Measurements from ENCODE around the gene CXCL17. TPM values are rescaled to one million over a fixed set of nuclear protein-coding genes. Genes with fewer than 3 reads are reported as not detected.

The CXCL17 gene
- polyA plus RNA-seq, 4 donors, result 0.27 to 0.64 TPM; not detected in 2

- DNase-seq (ENCODE audit: low read depth in 4 of 4, low spot score in 3 of 4), result no peak
Observed at GRCh38 chr19:42426643-42427042, 16.1 kb downstream of the CXCL17 start.

DNA sequence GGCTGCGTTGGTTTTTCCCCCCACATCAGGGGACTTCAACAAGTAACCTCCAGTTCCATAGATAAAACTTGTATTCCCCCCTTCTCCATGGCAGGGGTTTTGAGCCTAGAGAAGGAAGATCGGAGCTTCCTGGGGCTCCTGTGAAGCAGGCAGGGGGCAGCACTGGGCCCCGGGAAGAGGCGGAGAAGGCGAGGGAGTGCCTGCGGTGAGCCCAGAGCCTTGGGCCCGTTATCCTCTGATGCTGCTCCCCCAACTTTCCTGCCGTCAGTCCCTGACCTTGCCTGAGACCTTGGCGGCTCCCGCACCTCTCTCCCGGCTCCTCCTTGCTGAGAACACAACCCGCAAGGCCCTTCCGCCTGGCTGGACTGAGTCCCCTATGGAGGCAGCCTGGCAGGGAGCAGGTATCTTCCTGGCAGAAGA, 18.0 kb downstream of the CXCL17 start:
- no peak for DNase-seq (ENCODE audit: low read depth in 4 of 4, low spot score in 3 of 4)

DNA sequence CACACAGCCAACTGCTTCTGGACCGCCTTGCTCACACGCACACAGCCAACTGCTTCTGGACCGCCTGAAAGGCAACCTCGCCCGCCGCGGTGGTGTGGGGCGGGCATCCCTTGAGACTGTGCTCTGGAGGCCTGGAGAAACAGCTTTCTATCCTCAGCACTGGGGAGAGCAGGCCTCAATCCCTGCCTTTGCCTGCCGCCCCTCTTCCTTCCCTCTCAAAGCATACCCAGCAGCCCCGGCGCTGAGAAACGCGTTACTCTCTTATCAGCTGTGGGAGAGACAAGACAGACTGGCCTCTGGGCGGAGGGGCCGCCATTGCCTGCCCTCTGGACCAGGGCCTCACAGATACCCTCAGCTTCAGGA, 18.4 kb downstream of the CXCL17 start:
- no peak for DNase-seq (ENCODE audit: low read depth in 4 of 4, low spot score in 3 of 4)

DNA sequence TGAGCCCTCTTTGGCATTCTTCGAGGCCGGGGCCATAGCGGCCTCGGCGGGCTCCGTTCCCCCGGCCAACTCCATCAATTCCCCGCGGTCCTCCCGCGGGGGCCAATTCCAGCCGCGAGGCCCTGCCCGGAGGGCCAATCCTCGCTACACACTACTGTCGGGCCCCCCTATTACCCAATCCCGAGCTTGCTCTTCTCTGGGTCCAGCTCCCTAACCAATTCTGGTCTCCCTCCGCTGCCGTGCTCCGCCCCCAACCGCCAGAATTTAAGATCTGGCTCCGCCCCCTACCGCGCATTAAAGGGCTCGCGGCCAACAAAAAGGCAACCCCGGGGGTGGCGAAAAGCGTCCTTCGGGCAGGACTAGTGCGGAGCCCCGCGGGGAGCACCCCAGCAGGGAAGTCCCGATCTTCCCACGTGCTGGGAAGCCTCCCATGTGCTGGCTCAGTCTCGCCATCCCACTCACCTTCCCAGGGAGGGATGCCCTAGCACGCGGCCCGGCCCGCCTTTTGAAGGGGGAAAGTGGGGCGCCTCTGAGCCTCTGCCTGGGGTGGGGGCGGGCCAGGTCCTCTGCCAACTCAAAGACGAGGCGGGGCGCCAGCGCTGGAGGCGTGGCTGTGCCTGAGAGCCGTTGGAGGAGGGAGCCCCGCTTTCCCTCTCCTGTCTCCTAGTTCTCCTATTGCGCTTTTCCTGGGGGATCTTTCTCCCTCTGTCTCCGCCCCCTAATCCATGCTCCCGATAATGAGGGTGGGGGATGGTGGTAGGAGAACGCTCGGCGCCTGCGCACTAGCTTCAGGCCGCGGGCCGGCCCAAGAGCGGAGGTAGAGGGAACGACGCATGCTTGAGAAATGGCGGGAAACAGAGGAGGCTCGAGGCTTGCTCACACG, 19.0 kb downstream of the CXCL17 start:
- peak; percentile 82 to 92 (median 89) for DNase-seq (ENCODE audit: low read depth in 4 of 4, low spot score in 3 of 4)

DNA sequence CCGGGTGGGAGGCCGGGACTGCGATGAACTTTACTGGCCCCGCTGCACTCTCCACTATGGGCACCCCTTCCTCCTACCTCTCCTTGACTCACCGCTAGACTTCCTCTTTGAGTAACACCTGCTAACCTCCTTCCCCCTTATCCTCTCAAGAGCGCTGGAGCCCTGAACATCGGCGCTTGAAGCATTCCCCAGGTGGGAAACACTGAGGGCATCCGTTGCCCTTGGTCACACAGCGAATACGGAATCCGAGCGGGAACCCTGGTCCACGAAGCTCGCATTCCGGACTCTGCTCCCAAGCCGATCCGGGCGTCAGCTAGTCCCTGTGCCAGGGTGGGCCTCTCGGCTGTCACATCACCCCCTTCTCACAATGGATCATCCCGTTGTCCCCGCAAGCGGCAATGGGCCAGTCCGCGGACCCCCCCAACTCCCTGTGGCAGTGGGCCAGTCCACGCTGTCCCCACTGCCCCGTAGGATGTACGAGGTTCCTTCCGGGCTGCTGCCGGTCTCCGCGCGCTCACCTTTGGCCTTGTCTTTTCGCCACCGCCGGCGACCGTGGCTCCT, 19.8 kb downstream of the CXCL17 start:
- DNase-seq (ENCODE audit: low read depth in 4 of 4, low spot score in 3 of 4), result peak; percentile 35 to 60 (median 48)

DNA sequence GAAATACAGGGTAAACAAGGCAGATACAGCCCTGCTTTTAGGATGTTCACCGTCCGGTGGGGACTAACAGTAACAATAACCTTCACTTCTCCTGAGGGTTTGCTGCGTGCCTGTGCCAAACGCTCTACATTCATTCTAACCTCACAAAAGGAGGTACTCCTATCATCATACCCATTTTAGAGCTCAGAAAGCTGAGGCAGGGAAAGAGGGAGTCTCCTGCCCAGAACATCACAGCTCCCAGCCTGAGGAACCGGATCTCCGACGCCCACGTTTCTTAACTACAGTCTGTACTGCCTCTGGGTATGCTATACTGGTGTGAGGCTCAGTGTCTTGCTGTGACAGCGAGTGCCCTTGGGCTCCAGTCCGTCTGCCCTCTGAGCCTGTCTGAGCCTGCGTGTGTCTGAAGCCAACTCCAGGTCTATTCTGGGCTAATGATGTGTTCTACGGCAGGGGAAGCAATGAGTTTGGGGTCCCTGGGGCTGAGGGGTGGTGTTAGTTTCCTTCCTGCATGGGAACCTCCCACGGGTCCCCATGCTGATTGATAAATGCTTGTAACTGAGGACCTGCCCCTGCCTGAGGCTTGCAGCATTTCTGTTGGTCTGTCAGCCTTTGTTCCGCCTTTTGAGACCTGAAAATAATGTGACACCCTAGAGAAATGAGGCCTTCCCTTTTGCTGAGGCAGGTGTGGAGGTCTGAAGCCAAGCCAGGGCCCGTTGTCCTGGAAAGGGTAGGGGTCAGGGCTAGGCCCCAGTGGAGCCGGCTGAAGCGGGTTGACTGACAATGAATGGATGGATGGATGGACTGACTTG, 20.4 kb downstream of the CXCL17 start:
- no peak for DNase-seq (ENCODE audit: low read depth in 4 of 4, low spot score in 3 of 4)

DNA sequence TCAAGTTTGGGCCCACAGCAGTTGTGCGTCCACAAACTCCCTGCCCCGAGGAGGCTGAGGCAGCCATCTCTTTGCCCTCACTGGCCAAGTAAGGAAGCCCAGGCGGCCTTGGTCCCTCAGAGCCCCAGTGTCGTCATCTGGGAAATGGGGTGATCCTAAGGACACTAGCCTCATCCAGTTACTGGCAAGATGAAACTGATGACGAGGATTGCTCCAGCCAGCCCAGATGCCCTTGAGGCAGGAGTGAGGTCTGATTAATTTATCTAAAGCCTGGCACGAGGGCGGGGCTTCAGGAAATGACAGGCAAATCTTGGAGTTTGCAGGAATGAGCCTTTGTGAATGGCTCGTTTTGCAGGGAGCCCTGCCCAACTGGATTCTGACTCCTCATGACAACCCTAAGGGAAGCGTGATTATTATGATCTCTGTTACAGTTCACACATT, 21.1 kb downstream of the CXCL17 start:
- DNase-seq (ENCODE audit: low read depth in 4 of 4, low spot score in 3 of 4), result no peak

- no peak for DNase-seq (ENCODE audit: low read depth in 4 of 4, low spot score in 3 of 4)
Observed at GRCh38 chr19:42421101-42421500, 21.6 kb downstream of the CXCL17 start.

GRCh38 chr19:42420055-42420544, 22.6 kb downstream of the CXCL17 start:
- no peak for DNase-seq (ENCODE audit: low read depth in 4 of 4, low spot score in 3 of 4)

DNA sequence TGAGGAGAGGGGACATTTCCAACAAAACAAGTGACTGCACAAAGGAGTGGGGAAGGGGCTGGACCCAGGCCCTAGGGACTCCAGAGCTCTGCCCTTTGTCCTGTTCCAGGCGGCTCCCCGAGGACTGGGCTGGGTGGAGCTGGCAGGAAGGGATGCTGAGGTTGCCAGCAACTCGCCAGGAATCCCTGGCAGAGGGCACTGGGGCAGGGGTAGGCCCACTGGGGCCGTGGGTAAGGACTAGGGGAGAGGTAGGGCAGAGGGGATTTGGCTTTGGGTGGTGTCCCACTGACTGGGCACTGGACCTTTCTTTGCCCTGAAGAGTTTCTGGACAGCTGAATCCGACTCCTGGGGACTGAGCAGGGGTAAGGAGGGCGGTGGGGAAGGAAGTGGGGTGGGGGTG, 23.4 kb downstream of the CXCL17 start:
- DNase-seq (ENCODE audit: low read depth in 4 of 4, low spot score in 3 of 4), result no peak

DNA sequence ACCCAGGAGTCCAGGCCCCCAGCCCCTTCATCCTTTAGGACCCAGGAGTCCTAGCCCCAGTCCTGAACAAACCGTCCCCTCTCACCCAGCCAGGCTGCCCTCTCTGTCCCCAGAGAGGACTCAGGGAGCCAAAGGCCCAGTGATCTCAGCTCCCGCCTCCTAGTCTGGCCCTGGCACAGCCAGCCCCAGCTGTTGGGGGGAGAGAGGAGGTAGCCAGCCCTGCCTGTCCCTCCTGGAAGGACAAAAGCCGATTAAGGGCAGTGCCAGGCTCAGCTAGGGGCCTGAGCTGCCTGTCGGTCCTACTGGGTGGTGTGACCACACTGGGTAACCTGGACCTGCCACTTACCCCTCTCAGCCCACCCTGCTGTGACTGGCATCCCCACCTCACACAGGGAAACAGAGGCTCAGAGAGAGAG, 30.1 kb downstream of the CXCL17 start:
- no peak for DNase-seq (ENCODE audit: low read depth in 4 of 4, low spot score in 3 of 4)

- no peak for DNase-seq (ENCODE audit: low read depth in 4 of 4, low spot score in 3 of 4)
Observed at GRCh38 chr19:42412227-42412626, 30.5 kb downstream of the CXCL17 start.

- DNase-seq (ENCODE audit: low read depth in 4 of 4, low spot score in 3 of 4), result no peak
Observed at GRCh38 chr19:42411581-42412178, 31.1 kb downstream of the CXCL17 start.

DNA sequence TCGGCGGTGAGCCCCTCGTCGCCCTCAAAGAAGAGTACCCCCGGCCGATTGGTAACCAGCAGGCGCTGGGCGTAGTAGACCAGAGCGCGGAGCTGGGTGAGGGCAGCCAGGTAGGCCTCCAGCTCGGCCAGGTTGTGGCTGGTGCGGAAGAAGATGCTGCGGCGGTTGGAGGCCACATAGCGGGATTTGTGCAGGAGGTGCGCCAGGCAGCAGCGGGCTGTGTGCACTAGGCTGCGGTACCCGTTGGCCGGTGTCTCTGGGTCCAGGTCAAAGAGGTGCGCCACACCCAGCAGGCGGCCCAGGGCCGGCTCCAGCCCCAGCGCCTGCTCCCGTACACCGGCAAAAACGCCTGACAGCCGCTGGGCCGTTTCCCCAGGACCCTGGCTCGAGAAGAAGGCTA, 32.4 kb downstream of the CXCL17 start:
- no peak for DNase-seq (ENCODE audit: low read depth in 4 of 4, low spot score in 3 of 4)

GRCh38 chr19:42409477-42409876, 33.3 kb downstream of the CXCL17 start:
- DNase-seq (ENCODE audit: low read depth in 4 of 4, low spot score in 3 of 4), result no peak

GRCh38 chr19:42407816-42408175, 35.0 kb downstream of the CXCL17 start:
- DNase-seq (ENCODE audit: low read depth in 4 of 4, low spot score in 3 of 4), result no peak

DNA sequence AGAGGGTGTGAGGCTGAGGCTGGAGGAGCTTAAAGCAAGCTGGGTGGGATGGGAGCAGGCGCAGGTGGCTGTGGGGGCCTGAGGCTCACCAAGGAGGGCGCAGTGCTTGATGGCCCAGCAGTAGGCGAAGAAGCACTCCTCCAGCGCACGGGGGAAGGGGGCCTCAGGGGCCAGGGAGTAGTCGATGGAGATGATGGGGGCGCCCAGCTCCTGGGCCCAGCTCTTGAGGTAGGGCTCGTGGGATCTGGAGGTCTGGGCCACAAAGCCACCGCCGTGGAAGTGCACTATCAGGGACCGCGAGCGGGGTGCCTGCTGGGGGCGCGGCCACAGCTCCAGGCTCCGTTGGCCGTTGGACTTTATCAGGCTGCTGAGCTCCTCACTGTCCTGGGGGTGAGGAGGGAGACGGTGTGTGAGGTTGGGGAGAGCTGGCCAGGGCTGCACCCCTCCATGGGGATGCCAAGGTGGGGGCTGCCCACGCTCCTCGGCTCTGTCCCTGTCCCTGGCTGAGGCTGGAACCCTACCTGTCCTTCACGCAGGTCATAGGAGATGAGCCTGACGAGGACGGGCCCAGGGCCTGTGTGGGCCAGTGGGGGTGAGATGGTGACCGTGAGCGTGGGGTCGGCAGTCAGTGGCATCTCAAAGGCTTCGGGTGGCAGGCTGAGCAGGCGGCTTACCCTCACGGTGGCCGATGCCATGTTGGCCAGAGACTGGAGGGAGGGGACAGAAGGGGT, 35.5 kb downstream of the CXCL17 start:
- no peak for DNase-seq (ENCODE audit: low read depth in 4 of 4, low spot score in 3 of 4)

DNA sequence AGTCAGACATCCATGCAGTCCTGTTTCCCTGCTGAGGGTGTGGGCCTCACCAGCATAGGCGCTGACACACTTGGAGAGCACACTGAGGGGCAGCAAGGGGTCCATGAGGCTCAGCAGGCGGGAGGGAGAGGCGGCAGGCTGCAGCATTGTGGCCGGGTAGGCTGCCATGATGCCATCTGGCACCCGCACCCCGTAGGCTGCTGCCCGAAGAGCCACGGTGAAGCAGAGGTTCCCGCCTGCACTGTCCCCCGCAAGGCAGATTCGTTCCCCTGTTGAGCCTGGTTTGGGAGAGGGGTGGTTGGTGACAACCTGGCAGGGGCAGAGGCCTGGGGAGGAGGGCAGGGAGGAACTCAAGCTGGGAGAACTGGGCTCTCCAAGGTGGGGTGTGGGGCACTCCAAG, 36.6 kb downstream of the CXCL17 start:
- no peak for DNase-seq (ENCODE audit: low read depth in 4 of 4, low spot score in 3 of 4)

DNA sequence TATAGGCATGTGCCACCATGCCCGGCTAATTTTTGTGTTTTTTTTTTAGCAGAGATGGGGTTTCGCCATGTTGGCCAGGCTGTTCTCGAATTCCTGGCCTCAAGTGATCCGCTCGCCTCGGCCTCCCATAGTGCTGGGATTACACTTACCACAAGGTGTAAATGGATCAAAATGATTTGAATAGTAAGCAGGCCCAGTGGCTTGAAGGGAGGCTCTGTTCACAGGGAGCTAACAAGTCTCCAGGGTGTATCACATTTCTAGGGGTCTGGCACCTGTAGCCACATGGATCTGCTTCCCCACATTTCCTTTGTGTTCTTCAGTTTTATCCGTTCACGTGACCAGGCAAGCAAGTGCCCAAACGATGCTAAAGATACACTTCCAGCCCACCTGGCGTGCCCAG, 39.2 kb downstream of the CXCL17 start:
- no peak for DNase-seq (ENCODE audit: low read depth in 4 of 4, low spot score in 3 of 4)

All from right renal pelvis (tissue), 4 donors.